ENCODE measurements around the gene TSC2.

DNA sequence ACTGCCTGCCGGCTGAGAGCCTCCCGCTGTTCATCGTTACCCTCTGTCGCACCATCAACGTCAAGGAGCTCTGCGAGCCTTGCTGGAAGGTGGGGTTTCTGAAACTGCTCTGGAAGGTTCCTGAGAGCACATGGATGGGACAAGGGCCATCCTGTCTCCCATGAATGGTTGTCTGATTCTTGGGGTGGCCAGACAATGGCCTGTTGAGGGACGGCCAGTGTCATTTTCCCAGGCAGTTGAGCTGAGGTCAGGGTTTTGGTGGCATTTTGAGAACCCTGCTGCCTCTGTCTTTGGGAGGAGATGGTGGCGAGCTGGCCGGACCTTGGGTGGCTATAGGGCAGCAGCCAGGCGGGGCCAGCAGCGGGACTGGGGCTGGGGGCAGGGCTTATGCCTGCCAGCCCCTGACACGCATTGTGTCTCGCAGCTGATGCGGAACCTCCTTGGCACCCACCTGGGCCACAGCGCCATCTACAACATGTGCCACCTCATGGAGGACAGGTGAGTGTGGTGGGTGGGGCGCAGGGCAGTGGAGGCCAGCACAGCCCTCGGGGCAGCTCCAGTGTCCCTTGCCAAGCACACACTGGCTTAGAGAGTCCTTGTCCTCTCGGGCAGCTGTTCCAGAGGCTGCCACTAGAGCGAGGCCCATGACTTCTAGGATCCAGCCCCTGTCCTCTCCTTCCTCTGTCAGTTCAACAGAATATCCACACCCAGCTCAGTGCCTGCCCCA is 9.1 kb downstream of the TSC2 start:
- TF ChIP-seq POLR2A (IDR thresholded peaks at IDR 0.05) (no peak), CTCF (IDR thresholded peaks at IDR 0.05) (peak in 2 of 6 experiments; percentile 27 to 51)
